PC-9 (cell line): ENCODE measurements around the gene CLEC16A.

ENCODE experiments used
- EZH2 ChIP-seq: fragments of 200-600 bp; sonication (generic); IDR thresholded peaks from 2 replicates; pipeline ENCODE4 v1.8.0; 2017; ENCODE audit warnings: antibody characterized with exemption, low read depth
- TF ChIP-seq, protein P1 (sequence below): fragments of 200-600 bp; sonication (generic); conservative IDR thresholded peaks from 2 replicates; pipeline ENCODE4 v1.6.1; 2017; ENCODE audit warnings: mixed run types, antibody characterized with exemption, mild to moderate bottlenecking, moderate library complexity

- TF ChIP-seq, protein P1, sequence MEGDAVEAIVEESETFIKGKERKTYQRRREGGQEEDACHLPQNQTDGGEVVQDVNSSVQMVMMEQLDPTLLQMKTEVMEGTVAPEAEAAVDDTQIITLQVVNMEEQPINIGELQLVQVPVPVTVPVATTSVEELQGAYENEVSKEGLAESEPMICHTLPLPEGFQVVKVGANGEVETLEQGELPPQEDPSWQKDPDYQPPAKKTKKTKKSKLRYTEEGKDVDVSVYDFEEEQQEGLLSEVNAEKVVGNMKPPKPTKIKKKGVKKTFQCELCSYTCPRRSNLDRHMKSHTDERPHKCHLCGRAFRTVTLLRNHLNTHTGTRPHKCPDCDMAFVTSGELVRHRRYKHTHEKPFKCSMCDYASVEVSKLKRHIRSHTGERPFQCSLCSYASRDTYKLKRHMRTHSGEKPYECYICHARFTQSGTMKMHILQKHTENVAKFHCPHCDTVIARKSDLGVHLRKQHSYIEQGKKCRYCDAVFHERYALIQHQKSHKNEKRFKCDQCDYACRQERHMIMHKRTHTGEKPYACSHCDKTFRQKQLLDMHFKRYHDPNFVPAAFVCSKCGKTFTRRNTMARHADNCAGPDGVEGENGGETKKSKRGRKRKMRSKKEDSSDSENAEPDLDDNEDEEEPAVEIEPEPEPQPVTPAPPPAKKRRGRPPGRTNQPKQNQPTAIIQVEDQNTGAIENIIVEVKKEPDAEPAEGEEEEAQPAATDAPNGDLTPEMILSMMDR, result no peak
- no peak for TF ChIP-seq EZH2
These were observed 6.0 kb downstream of the CLEC16A start for GRCh38 chr16:10950393-10950792.
